ENCODE data around the gene NALCN.

DNA sequence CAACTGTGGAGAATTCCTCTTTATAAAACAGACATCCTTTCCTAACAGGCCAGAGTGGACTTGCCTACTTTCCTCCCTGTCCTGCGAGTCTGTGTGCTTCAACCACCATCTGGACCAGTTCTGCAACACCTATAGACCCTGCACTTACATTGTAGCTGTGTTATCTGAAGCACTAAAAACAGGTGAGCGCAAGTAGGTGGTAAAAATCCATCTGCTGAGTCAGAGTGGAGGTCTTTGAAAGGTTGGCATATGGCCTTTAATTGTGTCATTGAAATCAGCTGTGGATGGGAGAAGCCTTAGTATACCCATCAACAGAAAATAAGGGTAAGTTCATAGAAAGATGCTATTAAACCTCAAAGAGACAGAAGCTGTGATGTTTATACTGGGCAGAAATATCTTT, 7.6 kb upstream of the NALCN start:
- TF ChIP-seq, protein P1, sequence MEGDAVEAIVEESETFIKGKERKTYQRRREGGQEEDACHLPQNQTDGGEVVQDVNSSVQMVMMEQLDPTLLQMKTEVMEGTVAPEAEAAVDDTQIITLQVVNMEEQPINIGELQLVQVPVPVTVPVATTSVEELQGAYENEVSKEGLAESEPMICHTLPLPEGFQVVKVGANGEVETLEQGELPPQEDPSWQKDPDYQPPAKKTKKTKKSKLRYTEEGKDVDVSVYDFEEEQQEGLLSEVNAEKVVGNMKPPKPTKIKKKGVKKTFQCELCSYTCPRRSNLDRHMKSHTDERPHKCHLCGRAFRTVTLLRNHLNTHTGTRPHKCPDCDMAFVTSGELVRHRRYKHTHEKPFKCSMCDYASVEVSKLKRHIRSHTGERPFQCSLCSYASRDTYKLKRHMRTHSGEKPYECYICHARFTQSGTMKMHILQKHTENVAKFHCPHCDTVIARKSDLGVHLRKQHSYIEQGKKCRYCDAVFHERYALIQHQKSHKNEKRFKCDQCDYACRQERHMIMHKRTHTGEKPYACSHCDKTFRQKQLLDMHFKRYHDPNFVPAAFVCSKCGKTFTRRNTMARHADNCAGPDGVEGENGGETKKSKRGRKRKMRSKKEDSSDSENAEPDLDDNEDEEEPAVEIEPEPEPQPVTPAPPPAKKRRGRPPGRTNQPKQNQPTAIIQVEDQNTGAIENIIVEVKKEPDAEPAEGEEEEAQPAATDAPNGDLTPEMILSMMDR (IDR thresholded peaks at IDR 0.05; ENCODE audit: poor library complexity), result no peak
- no peak for TF ChIP-seq EZH2 (IDR thresholded peaks at IDR 0.05; ENCODE audit: borderline replicate concordance)

All from hepatocyte (in vitro differentiated cells).